Measurements from ENCODE around the gene SERPINA6.

GRCh38 chr14:94285158-94285557, 38.0 kb downstream of the SERPINA6 start:
- TF ChIP-seq CTCF (IDR thresholded peaks at IDR 0.05): no peak
- no peak for TF ChIP-seq POLR2AphosphoS5 (IDR thresholded peaks at IDR 0.05)
